K562 (cell line): Measurements from ENCODE around the gene PIBF1. TPM values are rescaled to one million over a fixed set of nuclear protein-coding genes. Genes with fewer than 3 reads are reported as not detected.
"Not testable (repeated sequence)": the region's sequence is repeated elsewhere in the genome, so short reads cannot be mapped to it uniquely, and the experiment has no call there.

ENCODE experiments used
- ATAC-seq: fragments of 200-7000 bp; cut with Tn5 transposase; 3 replicates; pipeline ENCODE4 v1.9.1; 2020; ENCODE audit warnings: moderate library complexity
- BruUV-seq: library from RNA; stranded (reverse); fragments of 400-500 nt; replicated peaks from 2 replicates; lab custom pipeline; 2021; lab: Mats Ljungman, UMichigan
- CTCF ChIA-PET: fragments of 300-600 bp; formaldehyde crosslinking; extraction: SDS; loops from one replicate; lab custom pipeline; 2021; ENCODE audit warnings: low intra/inter-chr PET ratio; lab: Yijun Ruan, JAX
- POLR2A ChIA-PET: fragments of 300-600, 350-650 bp; sonication (Branson Sonifier 250); formaldehyde crosslinking; extraction: SDS; loops from one replicate; lab custom pipeline; 2021; ENCODE audit warnings: antibody characterized with exemption, inconsistent platforms; lab: Yijun Ruan, JAX
- DNase-seq, 4 experiments: peaks; one replicate each; pipeline versions ENCODE4 v3.0.0 to v3.0.0-alpha.2; 2011 to 2018; ENCODE audit warnings: low spot score in 3 of 4, mixed read lengths in 3 of 4; ENCODE audit errors: extremely low read depth in 1 of 4
- FAIRE-seq: peaks from 2 replicates; lab custom pipeline; 2011; peaks lifted over from hg19 to GRCh38; lab: Jason Lieb, UNC
- H2AFZ ChIP-seq: 2 replicates; pipeline ENCODE4 v1.6.0; 2011; ENCODE audit warnings: low read depth, low read length, control low read depth, inconsistent platforms
- H3K27ac ChIP-seq: fragments of 200-600 bp; 3 replicates; pipeline ENCODE4 v1.8.0; 2011; ENCODE audit warnings: low read depth, mild to moderate bottlenecking, control low read depth, inconsistent platforms, low read length, moderate library complexity, mixed read lengths; ENCODE audit errors: extremely low read depth
- H3K27me3 ChIP-seq, 2 experiments: fragments of 300-600 bp in 1 of 2; 2 replicates in 1 of 2; 3 replicates in 1 of 2; pipeline versions ENCODE4 v1.6.0 to v1.8.0; 2011; ENCODE audit warnings: inconsistent platforms in 2 of 2, low read length in 2 of 2, mild to moderate bottlenecking in 1 of 2, mixed read lengths in 1 of 2, moderate library complexity in 1 of 2; ENCODE audit not compliant: control insufficient read depth in 2 of 2, insufficient read depth in 2 of 2
- H3K36me3 ChIP-seq: fragments of 300-600 bp; 3 replicates; pipeline ENCODE4 v1.8.0; 2011; ENCODE audit warnings: mild to moderate bottlenecking, low read length, inconsistent platforms; ENCODE audit not compliant: control insufficient read depth, insufficient read depth
- H3K4me1 ChIP-seq, 2 experiments: fragments of 200-600 bp in 1 of 2; replicated peaks in 1 of 2; 2 replicates in 1 of 2; 3 replicates in 1 of 2; pipeline versions ENCODE4 v1.5.1 to v1.8.0; 2011; ENCODE audit warnings: inconsistent platforms in 2 of 2, low read length in 2 of 2, mild to moderate bottlenecking in 1 of 2, mixed read lengths in 1 of 2, moderate library complexity in 1 of 2; ENCODE audit not compliant: control insufficient read depth in 2 of 2, insufficient read depth in 2 of 2
- H3K4me2 ChIP-seq: 2 replicates; pipeline ENCODE4 v1.6.1; 2011; ENCODE audit warnings: low read length, control low read depth, inconsistent platforms, mixed read lengths; ENCODE audit not compliant: insufficient read depth
- H3K4me3 ChIP-seq: fragments of 200-600 bp; sonication (generic), shearing (Covaris generic); 2 replicates; pipeline ENCODE4 v1.5.1; 2016; ENCODE audit warnings: control low read depth, inconsistent platforms
- H3K79me2 ChIP-seq: fragments of 200-600 bp; 3 replicates; pipeline ENCODE4 v1.8.0; 2011; ENCODE audit warnings: low read length, inconsistent platforms; ENCODE audit not compliant: control insufficient read depth, insufficient read depth
- H3K9ac ChIP-seq, 2 experiments: 2 replicates each; pipeline versions ENCODE4 v1.6.0 to v1.6.1; 2011; ENCODE audit warnings: low read depth in 2 of 2, low read length in 2 of 2, control low read depth in 1 of 2, inconsistent platforms in 1 of 2, mild to moderate bottlenecking in 1 of 2, mixed read lengths in 1 of 2; ENCODE audit not compliant: insufficient read depth in 1 of 2
- H3K9me1 ChIP-seq: one replicate; pipeline ENCODE4 v1.6.0; 2011; ENCODE audit warnings: inconsistent platforms, mild to moderate bottlenecking, low read length, moderate library complexity; ENCODE audit not compliant: control insufficient read depth, insufficient read depth
- H3K9me3 ChIP-seq: replicated peaks from 2 replicates; pipeline ENCODE4 v1.5.1; 2011; ENCODE audit warnings: low read depth, low read length, inconsistent platforms; ENCODE audit not compliant: control insufficient read depth, insufficient read depth
- H4K20me1 ChIP-seq: replicated peaks from 2 replicates; pipeline ENCODE4 v1.6.1; 2011; ENCODE audit warnings: low read length, inconsistent platforms, mixed read lengths; ENCODE audit not compliant: control insufficient read depth, insufficient read depth
- MYC ChIP-seq, 2 experiments: fragments of 250-450 bp in 1 of 2; sonication (Bioruptor Pico) in 1 of 2; IDR thresholded peaks; 2 replicates each; pipeline versions ENCODE4 v1.5.1 to v1.6.1; 2012 to 2021; ENCODE audit warnings: low read depth in 2 of 2, borderline replicate concordance in 1 of 2, improper control_type of control experiment in 1 of 2, low read length in 1 of 2, mild to moderate bottlenecking in 1 of 2, moderate library complexity in 1 of 2
- WGBS: fragments of 100-300 bp; shearing (Covaris generic); methylation state at CpG from one replicate; pipeline ENCODE4 v1.1.6; 2016; ENCODE audit warnings: low coverage, mixed read lengths; ENCODE audit not compliant: insufficient coverage; ENCODE audit errors: missing lambda C conversion rate; 5-methylcytosine and 5-hydroxymethylcytosine counted together
- in situ Hi-C: fragments of 300-500 bp; cut with MboI; formaldehyde crosslinking; loops from 4 replicates; pipeline ENCODE4 v1.15.0; 2018; ENCODE audit warnings: inconsistent platforms, mixed read lengths
- intact Hi-C: fragments of 100-400 bp; cut with micrococcal nuclease; formaldehyde crosslinking; loops from 2 replicates; pipeline ENCODE4 v1.14.2; 2022
- polyA plus RNA-seq, 8 experiments: library from polyadenylated mRNA; depleted of rRNA in 4 of 8; stranded (reverse) in 5 of 8; unstranded in 3 of 8; fragments of >200 nt; fragmentation: Nextera tagmentation in 2 of 8; fragmentation: Illumina TruSeq in 1 of 8; extraction: Ambion mirVana in 2 of 8; extraction: Trizol in 1 of 8; gene quantifications; 2 replicates each; pipeline versions ENCODE4 v1.2.1 to v1.2.3, GENCODE V29; 2011 to 2014; ENCODE audit warnings: inconsistent platforms in 1 of 8, missing spikeins in 1 of 8
- total RNA-seq, 7 experiments: library from RNA; depleted of rRNA in 6 of 7; stranded (reverse); fragments of >200 nt in 6 of 7; fragmentation: Illumina TruSeq in 2 of 7; extraction: Trizol in 2 of 7; gene quantifications; 2 replicates each; pipeline versions ENCODE4 v1.2.1 to v1.2.3, GENCODE V29; 2011 to 2021; ENCODE audit warnings: low replicate concordance in 1 of 7
- TF ChIP-seq, protein P1 (sequence below): sonication (generic); formaldehyde crosslinking; IDR thresholded peaks from 2 replicates; pipeline ENCODE4 v1.8.1; 2023; ENCODE audit warnings: mild to moderate bottlenecking, missing genetic modification reagents, moderate library complexity

PIBF1 gene
- total and polyA plus RNA-seq, 9 of the 15 experiments (the other 6 are each of a cell fraction or from before 2014, with no cell fraction given): 9.1 to 28.8 (median 14.7) TPM

DNA sequence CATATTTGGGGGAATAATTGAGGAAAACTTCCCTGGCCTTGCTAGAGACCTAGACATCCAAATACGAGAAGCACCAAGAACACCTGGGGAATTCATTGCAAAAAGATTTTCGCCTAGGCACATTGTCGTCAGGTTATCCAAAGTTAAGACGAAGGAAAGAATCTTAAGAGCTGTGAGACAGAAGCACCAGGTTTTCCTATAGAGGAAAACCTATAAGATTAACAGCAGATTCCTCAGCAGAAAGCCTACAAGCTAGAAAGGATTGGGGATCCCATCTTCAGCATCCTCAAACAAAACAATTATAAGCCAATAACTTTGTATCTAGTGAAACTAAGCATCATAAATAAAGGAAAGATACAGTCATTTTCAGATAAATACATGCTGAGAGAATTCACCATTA is 114.9 kb downstream of the PIBF1 start:
- no peak overlapping the region for H3K9ac ChIP-seq

DNA sequence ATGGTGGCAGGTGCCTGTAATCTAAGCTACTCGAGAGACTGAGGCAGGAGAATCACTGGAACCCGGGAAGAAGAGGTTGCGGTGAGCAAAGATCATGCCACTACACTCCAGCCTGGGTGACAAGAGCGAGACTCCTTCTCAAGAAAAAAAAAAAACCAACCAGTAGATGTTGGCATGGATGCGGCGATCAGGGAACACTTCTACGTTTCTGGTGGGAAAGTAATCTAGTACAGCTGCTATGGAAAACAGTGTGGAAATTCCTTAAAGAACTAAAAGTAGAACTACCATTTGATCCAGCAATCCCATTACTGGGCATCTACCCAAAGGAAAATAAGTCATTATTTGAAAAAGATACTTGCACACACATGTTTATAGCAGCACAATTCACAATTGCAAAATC is 119.6 kb downstream of the PIBF1 start:
- DNase-seq, CTCF ChIA-PET, ATAC-seq, H2AFZ ChIP-seq, FAIRE-seq, H3K4me3 ChIP-seq, H3K27me3 ChIP-seq, in situ Hi-C loops, H3K9me1 ChIP-seq, H3K9ac ChIP-seq, intact Hi-C loops, H3K9me3 ChIP-seq, BruUV-seq, H4K20me1 ChIP-seq, H3K79me2 ChIP-seq, H3K36me3 ChIP-seq, H3K4me1 ChIP-seq, H3K4me2 ChIP-seq, POLR2A ChIA-PET, H3K27ac ChIP-seq: not testable (repeated sequence)
- WGBS: 98% methylated on average over 6 of the region's 7 CpGs

More for the DNA sequence above, 114.9 kb downstream of the PIBF1 start:
- Histone ChIP-seq H3K27me3 (no peaks in the 10 kb centered on the region), H3K36me3 (peaks cover 9% of the 10 kb centered on the region; the same call in 1 of the 3 replicates), H3K9me1 (no peaks in the 10 kb centered on the region), H3K27ac (no peak overlapping the region), H3K4me2 (no peak overlapping the region), H3K4me3 (no peak overlapping the region), H4K20me1 (no peaks in the 10 kb centered on the region), H2AFZ (no peak overlapping the region), H3K79me2 (no peaks in the 10 kb centered on the region), H3K9me3 (no peaks in the 10 kb centered on the region; the same call in 1 of the 2 replicates), H3K4me1 (no peaks in the 10 kb centered on the region)
- no peak for DNase-seq
- in situ Hi-C loops (no loop called here), intact Hi-C loops (no loop called here)
- WGBS: 100% methylated on average over 2 of the region's 4 CpGs
- no peak for ATAC-seq
- BruUV-seq: no TSS peak
- ChIA-PET CTCF (no interaction called here), POLR2A (no interaction called here)
- TF ChIP-seq, protein P1, sequence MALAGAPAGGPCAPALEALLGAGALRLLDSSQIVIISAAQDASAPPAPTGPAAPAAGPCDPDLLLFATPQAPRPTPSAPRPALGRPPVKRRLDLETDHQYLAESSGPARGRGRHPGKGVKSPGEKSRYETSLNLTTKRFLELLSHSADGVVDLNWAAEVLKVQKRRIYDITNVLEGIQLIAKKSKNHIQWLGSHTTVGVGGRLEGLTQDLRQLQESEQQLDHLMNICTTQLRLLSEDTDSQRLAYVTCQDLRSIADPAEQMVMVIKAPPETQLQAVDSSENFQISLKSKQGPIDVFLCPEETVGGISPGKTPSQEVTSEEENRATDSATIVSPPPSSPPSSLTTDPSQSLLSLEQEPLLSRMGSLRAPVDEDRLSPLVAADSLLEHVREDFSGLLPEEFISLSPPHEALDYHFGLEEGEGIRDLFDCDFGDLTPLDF: no peak
- TF ChIP-seq MYC (IDR thresholded peaks at IDR 0.05; ENCODE audit: low read depth, low read length) (no peak), MYC (CRISPR knock-in tag; IDR thresholded peaks at IDR 0.05; ENCODE audit: borderline replicate concordance, low read depth) (no peak)
- FAIRE-seq: no peak
